ENCODE results near the gene ATF5.

ATF5 gene, protein sequence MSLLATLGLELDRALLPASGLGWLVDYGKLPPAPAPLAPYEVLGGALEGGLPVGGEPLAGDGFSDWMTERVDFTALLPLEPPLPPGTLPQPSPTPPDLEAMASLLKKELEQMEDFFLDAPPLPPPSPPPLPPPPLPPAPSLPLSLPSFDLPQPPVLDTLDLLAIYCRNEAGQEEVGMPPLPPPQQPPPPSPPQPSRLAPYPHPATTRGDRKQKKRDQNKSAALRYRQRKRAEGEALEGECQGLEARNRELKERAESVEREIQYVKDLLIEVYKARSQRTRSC

GRCh38 chr19:49929121-49929610, at the start of gene ATF5, which contains the start of gene NUP62:
Gene ATF5 (plus strand): TSS chr19:49929205. CDS start chr19:49930851, 1,646 bp downstream.
Gene NUP62 (minus strand): TSS chr19:49929504. CDS start chr19:49909807, 19,697 bp downstream.
- no peak for TF ChIP-seq CTCF (IDR thresholded peaks at IDR 0.05; ENCODE audit: low read depth, low read length)
- in situ Hi-C loops (cut with HindIII; ENCODE audit: low sequenced_read_pairs), result no loop called here
- DNase-seq (ENCODE audit: low read depth, low spot score), result peak; percentile 86
- peak within 1 kb of the TSS; percentile 58 for H3K4me3 ChIP-seq (ENCODE audit: low read depth, low read length)

- no peak for TF ChIP-seq CTCF (IDR thresholded peaks at IDR 0.05; ENCODE audit: low read depth, low read length)
- H3K4me3 ChIP-seq (ENCODE audit: low read depth, low read length), result no peak overlapping the region
- no peak for DNase-seq (ENCODE audit: low read depth, low spot score)
- in situ Hi-C loops (cut with HindIII; ENCODE audit: low sequenced_read_pairs), result no loop called here
Measured at GRCh38 chr19:49879243-49879963, 49.6 kb upstream of the ATF5 start.

- TF ChIP-seq CTCF (IDR thresholded peaks at IDR 0.05; ENCODE audit: low read depth, low read length), result no peak
- DNase-seq (ENCODE audit: low read depth, low spot score), result no peak
- no peak overlapping the region for H3K4me3 ChIP-seq (ENCODE audit: low read depth, low read length)
- in situ Hi-C loops (cut with HindIII; ENCODE audit: low sequenced_read_pairs), result no loop called here
Measured at GRCh38 chr19:49880162-49880869, 48.7 kb upstream of the ATF5 start.

DNA sequence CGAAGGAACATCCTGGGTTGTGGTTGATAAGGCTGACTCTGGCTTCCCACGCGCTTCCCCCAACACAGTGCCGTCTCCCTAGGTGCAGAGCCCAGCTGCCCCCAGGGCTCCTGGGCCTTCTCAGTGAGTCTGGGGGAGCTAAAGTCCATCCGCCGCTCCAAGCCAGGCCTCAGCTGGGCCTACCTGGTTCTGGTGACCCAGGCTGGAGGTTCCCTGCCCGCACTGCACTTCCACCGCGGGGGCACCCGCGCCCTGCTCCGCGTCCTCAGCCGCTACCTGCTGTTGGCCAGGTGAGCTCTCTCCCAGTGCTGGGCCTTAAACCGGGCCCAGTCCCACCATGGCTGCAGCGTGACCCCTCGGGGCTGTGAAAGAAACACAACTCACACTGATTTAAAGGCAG, 47.8 kb upstream of the ATF5 start:
- in situ Hi-C loops (cut with HindIII; ENCODE audit: low sequenced_read_pairs), result no loop called here
- no peak for TF ChIP-seq CTCF (IDR thresholded peaks at IDR 0.05; ENCODE audit: low read depth, low read length)
- no peak for DNase-seq (ENCODE audit: low read depth, low spot score)
- H3K4me3 ChIP-seq (ENCODE audit: low read depth, low read length), result no peak overlapping the region

DNA sequence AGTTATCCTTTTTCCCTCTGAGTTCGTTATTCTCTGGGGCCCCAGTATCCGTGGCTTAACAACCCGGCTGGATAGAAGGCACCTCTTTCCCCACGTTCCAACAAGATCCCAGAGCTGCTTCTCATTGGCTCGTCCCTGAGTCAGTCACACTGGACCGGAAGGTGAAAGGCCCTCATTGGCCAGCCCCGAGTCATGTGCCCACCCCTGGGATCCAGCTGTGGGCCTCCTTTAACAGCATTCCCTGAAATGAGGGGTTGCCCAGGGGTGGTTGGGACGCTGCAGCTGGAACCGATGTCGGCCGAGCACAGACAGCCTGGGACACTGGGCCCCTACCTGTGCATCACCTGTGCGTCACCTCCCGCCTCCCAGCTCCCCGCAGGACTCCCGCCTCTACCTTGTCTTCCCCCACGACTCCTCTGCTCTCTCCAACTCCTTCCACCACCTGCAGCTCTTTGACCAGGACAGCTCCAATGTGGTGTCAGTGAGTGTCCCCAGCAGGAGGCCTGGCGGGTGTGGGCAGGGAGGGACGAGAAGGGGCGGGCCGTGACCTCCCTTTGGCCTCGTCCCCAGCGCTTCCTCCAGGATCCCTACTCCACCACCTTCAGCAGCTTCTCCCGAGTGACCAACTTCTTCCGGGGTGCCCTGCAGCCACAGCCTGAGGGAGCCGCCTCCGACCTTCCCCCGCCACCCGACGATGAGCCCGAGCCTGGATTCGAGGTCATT, 47.2 kb upstream of the ATF5 start:
- no peak for TF ChIP-seq CTCF (IDR thresholded peaks at IDR 0.05; ENCODE audit: low read depth, low read length)
- DNase-seq (ENCODE audit: low read depth, low spot score), result no peak

GRCh38 chr19:49882643-49883042, 46.4 kb upstream of the ATF5 start:
- no peak for TF ChIP-seq CTCF (IDR thresholded peaks at IDR 0.05; ENCODE audit: low read depth, low read length)
- DNase-seq (ENCODE audit: low read depth, low spot score), result no peak
- no peak overlapping the region for H3K4me3 ChIP-seq (ENCODE audit: low read depth, low read length)
- in situ Hi-C loops (cut with HindIII; ENCODE audit: low sequenced_read_pairs), result no loop called here

More for the DNA sequence above, 47.2 kb upstream of the ATF5 start:
- H3K4me3 ChIP-seq (ENCODE audit: low read depth, low read length), result no peak overlapping the region
- in situ Hi-C loops (cut with HindIII; ENCODE audit: low sequenced_read_pairs), result no loop called here
